Osteoblast (primary cell): Measurements from ENCODE around the gene HDAC11. TPM values are rescaled to one million over a fixed set of nuclear protein-coding genes. Genes with fewer than 3 reads are reported as not detected.

ENCODE experiments used
- DNase-seq: peaks from one replicate; pipeline ENCODE4 v3.0.0; 2011; ENCODE audit warnings: low spot score, mixed read lengths; ENCODE audit not compliant: insufficient read length; ENCODE audit errors: missing footprints
- H2AFZ ChIP-seq: 2 replicates; pipeline ENCODE4 v1.6.0; 2011; ENCODE audit warnings: mild to moderate bottlenecking, low read length
- H3K27ac ChIP-seq: 2 replicates; pipeline ENCODE4 v1.5.1; 2011; ENCODE audit warnings: mild to moderate bottlenecking, low read depth, low read length, moderate library complexity
- H3K27me3 ChIP-seq: 2 replicates; pipeline ENCODE4 v1.6.0; 2012; ENCODE audit warnings: mild to moderate bottlenecking, control low read depth, inconsistent platforms, low read length, moderate library complexity; ENCODE audit not compliant: insufficient read depth
- H3K36me3 ChIP-seq: 2 replicates; pipeline ENCODE4 v1.5.1; 2011; ENCODE audit warnings: mild to moderate bottlenecking, low read length, control low read depth, moderate library complexity; ENCODE audit not compliant: insufficient read depth
- H3K4me1 ChIP-seq: 2 replicates; pipeline ENCODE4 v1.5.1; 2011; ENCODE audit warnings: mild to moderate bottlenecking, low read length, control low read depth, moderate library complexity; ENCODE audit not compliant: insufficient read depth
- H3K4me2 ChIP-seq: 2 replicates; pipeline ENCODE4 v1.6.0; 2011; ENCODE audit warnings: mild to moderate bottlenecking, low read length; ENCODE audit not compliant: insufficient read depth
- H3K4me3 ChIP-seq: fragments of 200-600 bp; sonication (generic); 3 replicates; pipeline ENCODE4 v1.5.1; 2012; ENCODE audit warnings: mild to moderate bottlenecking, low read length, inconsistent platforms; ENCODE audit not compliant: insufficient read depth
- H3K79me2 ChIP-seq: 2 replicates; pipeline ENCODE4 v1.6.0; 2012; ENCODE audit warnings: mild to moderate bottlenecking, low read length, control low read depth, inconsistent platforms; ENCODE audit not compliant: insufficient read depth
- H3K9me3 ChIP-seq: 2 replicates; pipeline ENCODE4 v1.5.1; 2011; ENCODE audit warnings: low read depth, low read length, control low read depth
- H4K20me1 ChIP-seq: 2 replicates; pipeline ENCODE4 v1.6.0; 2012; ENCODE audit warnings: mild to moderate bottlenecking, low read length, control low read depth; ENCODE audit not compliant: insufficient read depth
- CTCF ChIP-seq: IDR thresholded peaks from 2 replicates; pipeline ENCODE4 v1.5.1; 2011; ENCODE audit warnings: mild to moderate bottlenecking, low read depth, low read length, moderate library complexity; ENCODE audit errors: extremely low read depth
- total RNA-seq: library from RNA; depleted of rRNA; stranded (reverse); fragments of >200 nt; gene quantifications from 2 replicates; pipeline ENCODE4 v1.2.3, GENCODE V29; 2012

Gene HDAC11
- total RNA-seq, 1 donor: 11.2 TPM

- Histone ChIP-seq H4K20me1 (peaks cover 14% of the 10 kb centered on the region), H3K36me3 (no peaks in the 10 kb centered on the region), H3K4me2 (no peak overlapping the region), H3K27ac (no peak overlapping the region), H3K9me3 (no peaks in the 10 kb centered on the region), H2AFZ (no peak overlapping the region), H3K4me1 (no peaks in the 10 kb centered on the region), H3K27me3 (no peaks in the 10 kb centered on the region), H3K79me2 (no peaks in the 10 kb centered on the region), H3K4me3 (no peak overlapping the region)
- TF ChIP-seq CTCF: no peak
- DNase-seq: no peak
Observed at GRCh38 chr3:13491206-13491974, 11.3 kb downstream of the HDAC11 start.

- Histone ChIP-seq H2AFZ (no peak overlapping the region), H3K4me3 (no peak overlapping the region), H3K4me1 (peaks cover 2% of the 10 kb centered on the region), H3K27me3 (no peaks in the 10 kb centered on the region), H3K9me3 (no peaks in the 10 kb centered on the region), H3K27ac (no peak overlapping the region), H3K4me2 (no peak overlapping the region), H3K79me2 (no peaks in the 10 kb centered on the region), H4K20me1 (peaks cover 14% of the 10 kb centered on the region), H3K36me3 (no peaks in the 10 kb centered on the region)
- DNase-seq: no peak
- TF ChIP-seq CTCF: no peak
Observed at GRCh38 chr3:13492048-13492447, 11.9 kb downstream of the HDAC11 start.

DNA sequence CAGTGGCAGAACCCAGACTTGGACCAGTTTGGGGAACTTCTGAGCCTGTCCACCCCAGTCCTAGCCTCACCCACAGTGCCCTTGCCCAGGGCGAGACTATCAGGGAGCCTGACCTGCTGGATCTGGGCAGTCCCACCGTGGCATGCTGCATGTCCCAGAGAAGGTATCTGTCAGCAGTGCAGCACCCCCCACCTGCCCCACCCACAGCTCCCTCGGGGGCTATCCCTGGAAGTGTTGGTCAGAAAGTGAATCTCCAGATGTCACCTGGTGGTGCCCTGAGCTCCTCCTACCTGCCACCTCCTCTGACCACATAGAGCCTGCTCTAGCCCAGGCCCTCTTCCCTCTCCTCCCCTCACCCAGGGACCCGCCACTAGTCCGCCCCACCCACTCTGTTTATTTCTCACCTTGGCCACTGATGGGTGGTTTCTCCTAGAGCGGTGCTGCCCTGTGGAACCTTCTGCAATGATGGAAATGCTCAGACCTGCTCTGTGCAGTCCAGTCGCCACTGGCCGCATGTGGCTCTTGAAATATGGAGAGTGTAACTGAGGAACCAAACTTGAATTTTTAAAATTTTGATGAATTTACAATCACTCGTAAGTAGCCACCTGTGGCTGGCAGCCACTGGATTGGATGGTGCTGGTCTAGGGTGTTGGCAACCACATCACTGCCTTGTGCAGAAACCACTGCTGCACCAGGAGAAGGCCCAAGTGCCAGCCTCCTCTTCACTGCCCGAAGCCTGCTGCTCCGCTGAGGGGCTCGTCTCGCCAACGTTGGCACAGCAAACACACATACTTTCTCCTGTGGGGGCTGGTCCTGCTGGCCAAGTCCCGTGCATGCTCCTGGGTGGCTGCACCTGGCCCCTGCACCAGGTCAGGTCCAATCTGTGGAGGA, 13.1 kb downstream of the HDAC11 start:
- Histone ChIP-seq H3K79me2 (no peaks in the 10 kb centered on the region), H3K9me3 (no peaks in the 10 kb centered on the region), H3K27me3 (no peaks in the 10 kb centered on the region), H4K20me1 (peaks cover 14% of the 10 kb centered on the region), H3K36me3 (no peaks in the 10 kb centered on the region), H3K27ac (no peak overlapping the region), H2AFZ (no peak overlapping the region), H3K4me3 (no peak overlapping the region), H3K4me2 (no peak overlapping the region), H3K4me1 (peaks cover 7% of the 10 kb centered on the region)
- no peak for DNase-seq
- TF ChIP-seq CTCF: no peak
